CD14-positive monocyte (primary cell): ENCODE data around the gene ESPNL. TPM values are rescaled to one million over a fixed set of nuclear protein-coding genes. Genes with fewer than 3 reads are reported as not detected.

Experiments
- DNase-seq, 3 donors: peaks; one replicate each; pipeline ENCODE4 v3.0.0-alpha.2; 2011 to 2022
- H2AFZ ChIP-seq: 2 replicates; pipeline ENCODE4 v1.6.0; 2012; ENCODE audit warnings: mild to moderate bottlenecking, low read depth, low read length, inconsistent platforms; ENCODE audit not compliant: insufficient read depth, poor library complexity, severe bottlenecking
- H3K27ac ChIP-seq, 2 donors: 1 replicate in 1 of 2; 2 replicates in 1 of 2; pipeline ENCODE4 v1.5.1; 2012 to 2013; ENCODE audit warnings: low read length in 2 of 2, control low read depth in 1 of 2, inconsistent platforms in 1 of 2, low read depth in 1 of 2, mild to moderate bottlenecking in 1 of 2
- H3K27me3 ChIP-seq, 2 donors: one replicate each; pipeline versions ENCODE4 v1.6.0 to v1.6.1; 2011 to 2013; ENCODE audit warnings: low read length in 2 of 2; ENCODE audit not compliant: control insufficient read depth in 2 of 2, insufficient read depth in 2 of 2
- H3K36me3 ChIP-seq, 2 donors: replicated peaks in 1 of 2; 1 replicate in 1 of 2; 2 replicates in 1 of 2; pipeline versions ENCODE4 v1.5.1 to v1.6.1; 2012 to 2013; ENCODE audit warnings: low read length in 2 of 2, control low read depth in 1 of 2, inconsistent platforms in 1 of 2, mild to moderate bottlenecking in 1 of 2; ENCODE audit not compliant: insufficient read depth in 2 of 2, control insufficient read depth in 1 of 2
- H3K4me1 ChIP-seq, 2 donors: 1 replicate in 1 of 2; 2 replicates in 1 of 2; pipeline versions ENCODE4 v1.5.1 to v1.6.1; 2012 to 2013; ENCODE audit warnings: low read length in 2 of 2, control low read depth in 1 of 2, inconsistent platforms in 1 of 2, mild to moderate bottlenecking in 1 of 2, moderate library complexity in 1 of 2; ENCODE audit not compliant: insufficient read depth in 2 of 2, control insufficient read depth in 1 of 2
- H3K4me2 ChIP-seq: replicated peaks from 2 replicates; pipeline ENCODE3; 2012; ENCODE audit warnings: low read length, moderate library complexity, mild to moderate bottlenecking; ENCODE audit not compliant: poor library complexity, severe bottlenecking; ENCODE audit errors: extremely low read depth
- H3K4me3 ChIP-seq, 3 experiments: fragments of 200-600 bp in 1 of 3; sonication (generic) in 1 of 3; replicated peaks in 1 of 3; 1 replicate in 2 of 3; 2 replicates in 1 of 3; pipeline ENCODE4 v1.5.1; 2011 to 2013; ENCODE audit warnings: low read length in 3 of 3, mild to moderate bottlenecking in 3 of 3, control low read depth in 2 of 3, low read depth in 2 of 3, inconsistent platforms in 1 of 3, moderate library complexity in 1 of 3
- H3K79me2 ChIP-seq: 2 replicates; pipeline ENCODE4 v1.6.0; 2012; ENCODE audit warnings: mild to moderate bottlenecking, control low read depth, inconsistent platforms, low read length, moderate library complexity; ENCODE audit not compliant: insufficient read depth
- H3K9ac ChIP-seq: 2 replicates; pipeline ENCODE4 v1.6.0; 2017; ENCODE audit warnings: low read length, mild to moderate bottlenecking; ENCODE audit not compliant: insufficient read depth, poor library complexity, severe bottlenecking
- H3K9me3 ChIP-seq, 2 donors: replicated peaks in 1 of 2; 1 replicate in 1 of 2; 2 replicates in 1 of 2; pipeline versions ENCODE4 v1.5.1 to v1.6.1; 2012 to 2013; ENCODE audit warnings: low read length in 2 of 2, control low read depth in 1 of 2; ENCODE audit not compliant: control insufficient read depth in 1 of 2, insufficient read depth in 1 of 2
- H4K20me1 ChIP-seq: 2 replicates; pipeline ENCODE4 v1.6.0; 2012; ENCODE audit warnings: mild to moderate bottlenecking, low read length, control low read depth, moderate library complexity; ENCODE audit not compliant: insufficient read depth
- H3K27ac Mint-ChIP-seq, 7 donors: one replicate each; pipeline ENCODE4 v1.8.0; 2020; ENCODE audit warnings: mild to moderate bottlenecking in 7 of 7, mixed read lengths in 7 of 7, moderate library complexity in 6 of 7, inconsistent platforms in 2 of 7
- H3K27me3 Mint-ChIP-seq, 3 donors: one replicate each; pipeline ENCODE4 v1.8.0; 2021 to 2022; ENCODE audit warnings: low read depth in 3 of 3, mild to moderate bottlenecking in 3 of 3, mixed read lengths in 3 of 3, moderate library complexity in 3 of 3, inconsistent platforms in 1 of 3
- H3K36me3 Mint-ChIP-seq, 2 donors: one replicate each; pipeline ENCODE4 v1.8.0; 2020; ENCODE audit warnings: mixed read lengths in 2 of 2, inconsistent platforms in 1 of 2, mild to moderate bottlenecking in 1 of 2
- H3K4me1 Mint-ChIP-seq: one replicate; pipeline ENCODE4 v1.8.0; 2020; ENCODE audit warnings: mild to moderate bottlenecking, mixed read lengths
- H3K4me3 Mint-ChIP-seq, 2 donors: one replicate each; pipeline ENCODE4 v1.8.0; 2020; ENCODE audit warnings: mild to moderate bottlenecking in 2 of 2, mixed read lengths in 2 of 2, moderate library complexity in 1 of 2
- H3K9me3 Mint-ChIP-seq, 7 donors: one replicate each; pipeline ENCODE4 v1.8.0; 2020 to 2022; ENCODE audit warnings: mixed read lengths in 7 of 7, mild to moderate bottlenecking in 6 of 7, moderate library complexity in 6 of 7, inconsistent platforms in 2 of 7
- whole genome bisulfite sequencing: methylation state at CpG from one replicate; pipeline ENCODE4 v1.1.5; 2013; ENCODE audit warnings: missing lambda C conversion rate; ENCODE audit not compliant: insufficient coverage; 5-methylcytosine and 5-hydroxymethylcytosine counted together
- intact Hi-C, 2 donors: fragments of 100-400 bp; cut with micrococcal nuclease; formaldehyde crosslinking; loops; one replicate each; pipeline versions ENCODE4 v1.15.0 to v1.15.1; 2023
- polyA plus RNA-seq, 3 donors: library from polyadenylated mRNA; depleted of rRNA in 1 of 3; unstranded in 2 of 3; stranded (reverse) in 1 of 3; fragments of 300-500 nt in 2 of 3; fragments of >200 nt in 1 of 3; fragmentation: Illumina TruSeq in 2 of 3; gene quantifications; 1 replicate in 2 of 3; 2 replicates in 1 of 3; pipeline ENCODE4 v1.2.3, GENCODE V29; 2012 to 2021
- TF ChIP-seq, protein P1 (sequence below): fragments of 200-600 bp; IDR thresholded peaks from one replicate; pipeline ENCODE4 v1.8.0; 2022; ENCODE audit warnings: antibody characterized with exemption, mild to moderate bottlenecking

ESPNL gene
- polyA plus RNA-seq, 3 donors, result not detected

DNA sequence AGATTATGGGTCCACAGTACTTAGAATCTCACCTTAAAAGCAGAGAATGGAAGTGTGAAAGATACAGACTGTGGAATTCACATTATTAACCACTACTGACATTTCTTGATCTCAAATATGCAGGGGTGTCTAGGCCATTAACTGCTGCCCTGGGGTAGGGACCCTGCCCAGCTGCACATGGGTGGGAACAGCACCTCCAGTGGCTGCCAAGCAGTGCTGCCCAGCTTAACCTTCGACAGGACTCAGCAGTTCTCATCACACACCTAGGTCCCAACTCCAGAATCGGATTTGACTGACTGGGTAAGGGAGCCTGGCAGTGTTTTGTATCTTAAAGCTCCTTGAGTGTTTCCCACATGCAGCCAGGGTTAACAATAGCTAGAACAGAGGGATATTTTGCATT, 73.6 kb downstream of the ESPNL start:
- Histone ChIP-seq H3K27me3 (no peaks in the 10 kb centered on the region), H2AFZ (no peak overlapping the region), H3K79me2 (no peaks in the 10 kb centered on the region), H3K9me3 (no peaks in the 10 kb centered on the region), H3K36me3 (peaks cover 87 to 98% of the 10 kb centered on the region in 2 donors), H3K4me1 (no peaks in the 10 kb centered on the region), H3K9ac (no peak overlapping the region), H3K27ac (no peak overlapping the region), H3K4me2 (no peak overlapping the region), H3K4me3 (no peak overlapping the region), H4K20me1 (no peaks in the 10 kb centered on the region)
- no peaks in the 10 kb centered on the region for H3K9me3 Mint-ChIP-seq
- peaks cover 84 to 95% of the 10 kb centered on the region in 2 donors for H3K36me3 Mint-ChIP-seq
- intact Hi-C loops, result no loop called here
- no peak overlapping the region for H3K4me3 Mint-ChIP-seq
- WGBS, result no CpG with 5 or more reads among the region's 2 CpGs
- H3K27me3 Mint-ChIP-seq, result peaks cover 0 to 3% (median 1%) of the 10 kb centered on the region in 3 donors
- no peak for DNase-seq
- H3K27ac Mint-ChIP-seq, result no peak overlapping the region
- peaks cover 7% of the 10 kb centered on the region for H3K4me1 Mint-ChIP-seq
- TF ChIP-seq, protein P1, sequence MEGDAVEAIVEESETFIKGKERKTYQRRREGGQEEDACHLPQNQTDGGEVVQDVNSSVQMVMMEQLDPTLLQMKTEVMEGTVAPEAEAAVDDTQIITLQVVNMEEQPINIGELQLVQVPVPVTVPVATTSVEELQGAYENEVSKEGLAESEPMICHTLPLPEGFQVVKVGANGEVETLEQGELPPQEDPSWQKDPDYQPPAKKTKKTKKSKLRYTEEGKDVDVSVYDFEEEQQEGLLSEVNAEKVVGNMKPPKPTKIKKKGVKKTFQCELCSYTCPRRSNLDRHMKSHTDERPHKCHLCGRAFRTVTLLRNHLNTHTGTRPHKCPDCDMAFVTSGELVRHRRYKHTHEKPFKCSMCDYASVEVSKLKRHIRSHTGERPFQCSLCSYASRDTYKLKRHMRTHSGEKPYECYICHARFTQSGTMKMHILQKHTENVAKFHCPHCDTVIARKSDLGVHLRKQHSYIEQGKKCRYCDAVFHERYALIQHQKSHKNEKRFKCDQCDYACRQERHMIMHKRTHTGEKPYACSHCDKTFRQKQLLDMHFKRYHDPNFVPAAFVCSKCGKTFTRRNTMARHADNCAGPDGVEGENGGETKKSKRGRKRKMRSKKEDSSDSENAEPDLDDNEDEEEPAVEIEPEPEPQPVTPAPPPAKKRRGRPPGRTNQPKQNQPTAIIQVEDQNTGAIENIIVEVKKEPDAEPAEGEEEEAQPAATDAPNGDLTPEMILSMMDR, result no peak

DNA sequence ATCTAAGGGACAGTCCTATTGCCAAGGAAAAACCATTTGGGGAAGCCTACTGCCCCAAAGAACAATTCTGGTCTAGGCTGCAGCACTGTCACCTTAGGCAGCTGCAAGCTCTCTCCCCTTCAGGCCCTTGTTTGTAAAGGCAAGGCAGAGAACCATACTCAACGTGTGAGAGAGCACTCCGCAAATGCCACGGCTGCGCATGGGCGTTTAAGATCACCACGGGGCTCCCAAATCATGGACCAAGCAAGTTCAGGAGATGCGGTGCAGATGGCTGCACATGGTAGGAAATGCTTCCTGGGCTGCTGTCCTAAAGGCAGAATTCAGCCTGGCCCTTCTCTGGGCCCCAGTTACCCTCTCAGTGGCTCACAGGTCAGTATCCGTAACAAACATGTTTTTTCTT, 74.2 kb downstream of the ESPNL start:
- Mint-ChIP-seq H3K27me3 (peaks cover 0 to 3% (median 1%) of the 10 kb centered on the region in 3 donors), H3K4me1 (peaks cover 7% of the 10 kb centered on the region), H3K36me3 (peaks cover 84 to 95% of the 10 kb centered on the region in 2 donors), H3K9me3 (no peaks in the 10 kb centered on the region), H3K27ac (no peak overlapping the region), H3K4me3 (no peak overlapping the region)
- Histone ChIP-seq H3K4me3 (no peak overlapping the region), H4K20me1 (no peaks in the 10 kb centered on the region), H3K4me2 (no peak overlapping the region), H2AFZ (no peak overlapping the region), H3K9ac (no peak overlapping the region), H3K4me1 (no peaks in the 10 kb centered on the region), H3K27me3 (no peaks in the 10 kb centered on the region), H3K27ac (no peak overlapping the region), H3K9me3 (no peaks in the 10 kb centered on the region), H3K36me3 (peaks cover 88 to 98% of the 10 kb centered on the region in 2 donors), H3K79me2 (no peaks in the 10 kb centered on the region)
- 100% methylated on average over 8 of the region's 8 CpGs for WGBS
- intact Hi-C loops, result no loop called here
- TF ChIP-seq, protein P1, result no peak
- DNase-seq, result no peak
